Measurements from ENCODE around the gene IL10RB.
"Not testable (repeated sequence)": the region's sequence is repeated elsewhere in the genome, so short reads cannot be mapped to it uniquely, and the experiment has no call there.

Gene IL10RB

GRCh38 chr21:33302055-33302454 lies 35.9 kb downstream of the IL10RB start:
- no peak for DNase-seq (ENCODE audit: low read depth)

DNA sequence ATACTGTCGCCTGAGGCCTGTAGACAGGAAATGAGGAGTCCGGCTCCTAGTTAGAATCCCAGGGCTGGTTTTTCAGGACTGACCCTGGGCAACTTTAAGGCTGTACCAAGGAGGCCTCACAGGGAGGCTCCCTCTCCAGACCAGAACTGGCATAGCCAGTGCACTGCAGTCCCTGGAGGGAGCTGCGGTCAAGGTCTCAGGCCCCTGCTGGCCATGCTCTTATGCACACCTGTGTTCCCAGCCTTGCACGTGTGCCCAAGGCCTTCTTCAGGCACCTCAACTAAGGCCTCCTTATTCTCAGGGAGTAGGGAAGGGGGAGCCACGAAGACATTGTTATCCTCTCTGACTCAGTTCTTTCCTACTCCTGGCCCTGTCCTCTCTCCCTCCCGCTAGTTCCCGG lies 36.6 kb downstream of the IL10RB start:
- no peak for DNase-seq (ENCODE audit: low read depth)

GRCh38 chr21:33305344-33305671 lies 39.1 kb downstream of the IL10RB start:
- no peak for DNase-seq (ENCODE audit: low read depth)

- DNase-seq (ENCODE audit: low read depth) = no peak
Measured at GRCh38 chr21:33305938-33306337, 39.8 kb downstream of the IL10RB start.

- DNase-seq (ENCODE audit: low read depth) = no peak
Measured at GRCh38 chr21:33308586-33309490, 42.7 kb downstream of the IL10RB start.

DNA sequence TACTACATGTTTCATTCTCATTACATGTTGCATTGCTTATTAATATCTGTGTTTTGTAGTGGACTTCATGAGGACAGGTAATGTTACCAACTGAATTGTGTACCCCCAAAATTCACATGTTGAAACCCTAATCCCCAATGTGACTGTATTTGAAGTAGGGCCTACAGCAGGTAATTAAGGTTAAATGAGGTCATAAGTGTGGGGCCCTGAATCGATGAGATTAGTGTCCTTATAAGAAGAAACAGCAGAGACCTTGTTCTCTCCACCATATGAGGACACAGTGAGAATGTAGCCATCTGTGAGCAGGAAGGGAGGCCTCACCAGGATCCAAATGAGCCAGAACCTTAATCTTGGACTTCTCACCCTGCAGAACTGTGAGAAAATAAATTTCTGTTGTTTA lies 43.6 kb downstream of the IL10RB start:
- DNase-seq (ENCODE audit: low read depth) = no peak

DNA sequence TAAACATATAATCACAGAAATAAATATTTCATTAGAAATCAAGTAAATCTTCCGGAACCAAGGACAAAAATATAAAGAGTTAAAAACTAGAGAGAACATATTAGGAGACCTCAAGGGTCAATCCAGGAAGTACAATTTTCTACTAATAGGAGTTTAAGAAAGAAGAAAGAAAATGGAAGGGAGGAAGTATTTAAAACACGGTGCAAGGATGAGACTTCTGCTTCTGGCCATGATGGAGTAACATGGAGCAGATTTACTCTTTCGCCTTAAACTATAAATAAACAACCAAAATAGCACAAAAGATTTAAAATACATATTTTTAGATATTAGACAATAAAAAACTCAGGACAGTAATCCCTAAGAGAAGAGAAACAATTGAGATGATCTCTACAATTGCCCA lies 46.0 kb downstream of the IL10RB start:
- DNase-seq (ENCODE audit: low read depth) = no peak

GRCh38 chr21:33313183-33313582 lies 47.0 kb downstream of the IL10RB start:
- no peak for DNase-seq (ENCODE audit: low read depth)

DNA sequence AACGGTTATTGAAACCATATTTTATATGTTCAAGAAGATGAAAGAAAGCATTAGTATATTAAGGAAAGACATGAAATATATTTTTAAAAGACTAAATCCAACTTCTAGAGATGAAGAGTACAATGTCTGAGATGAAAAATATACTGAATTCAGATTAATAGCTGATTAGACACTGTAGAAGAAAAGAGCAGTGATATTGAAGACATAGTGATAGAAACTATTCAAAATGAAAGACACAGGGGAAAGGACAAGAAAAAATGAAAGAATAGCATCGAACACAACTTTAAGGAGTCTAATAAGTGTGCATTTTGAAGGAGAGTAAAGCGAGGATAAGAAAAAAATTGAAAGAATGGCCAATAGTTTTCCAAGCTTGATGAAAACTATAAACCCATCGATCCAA lies 47.4 kb downstream of the IL10RB start:
- DNase-seq (ENCODE audit: low read depth) = no peak

DNA sequence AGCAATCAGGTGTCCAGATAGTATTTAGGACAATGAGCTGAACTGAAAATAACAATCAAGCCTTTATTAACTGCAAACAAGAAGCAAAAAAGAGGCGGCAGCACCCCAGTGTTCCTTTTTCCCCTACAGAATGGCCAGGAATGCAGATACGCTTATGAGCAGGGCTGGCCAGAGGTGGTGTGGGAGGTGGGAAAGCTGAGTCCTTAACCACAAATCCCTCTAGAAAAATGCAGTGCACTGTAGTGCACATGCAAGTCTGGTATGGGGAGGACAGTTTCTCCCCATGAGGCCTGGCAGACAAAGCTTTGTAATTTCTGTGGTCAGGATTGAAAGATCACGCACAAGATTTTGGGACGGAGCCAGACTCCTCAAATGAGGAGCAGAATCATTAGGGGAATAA lies 47.9 kb downstream of the IL10RB start:
- no peak for DNase-seq (ENCODE audit: low read depth)

GRCh38 chr21:33315946-33316710 lies 50.0 kb downstream of the IL10RB start:
- no peak for DNase-seq (ENCODE audit: low read depth)

- DNase-seq (ENCODE audit: low read depth) = no peak
Measured at GRCh38 chr21:33317145-33317544, 51.0 kb downstream of the IL10RB start.

- DNase-seq (ENCODE audit: low read depth) = no peak
Measured at GRCh38 chr21:33317786-33318486, 51.8 kb downstream of the IL10RB start.

GRCh38 chr21:33321005-33321404 lies 54.8 kb downstream of the IL10RB start:
- DNase-seq (ENCODE audit: low read depth) = not testable (repeated sequence)

DNA sequence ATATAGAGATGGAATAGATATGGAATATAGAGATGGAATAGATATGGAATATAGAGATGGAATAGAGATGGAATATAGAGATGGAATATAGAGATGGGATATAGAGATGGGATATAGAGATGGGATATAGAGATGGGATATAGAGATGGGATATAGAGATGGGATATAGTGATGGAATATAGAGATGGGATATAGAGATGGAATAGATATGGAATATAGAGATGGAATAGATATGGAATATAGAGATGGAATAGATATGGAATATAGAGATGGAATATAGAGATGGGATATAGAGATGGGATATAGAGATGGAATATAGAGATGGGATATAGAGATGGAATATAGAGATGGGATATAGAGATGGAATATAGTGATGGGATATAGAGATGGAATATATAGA lies 57.4 kb downstream of the IL10RB start:
- DNase-seq (ENCODE audit: low read depth) = not testable (repeated sequence)

DNA sequence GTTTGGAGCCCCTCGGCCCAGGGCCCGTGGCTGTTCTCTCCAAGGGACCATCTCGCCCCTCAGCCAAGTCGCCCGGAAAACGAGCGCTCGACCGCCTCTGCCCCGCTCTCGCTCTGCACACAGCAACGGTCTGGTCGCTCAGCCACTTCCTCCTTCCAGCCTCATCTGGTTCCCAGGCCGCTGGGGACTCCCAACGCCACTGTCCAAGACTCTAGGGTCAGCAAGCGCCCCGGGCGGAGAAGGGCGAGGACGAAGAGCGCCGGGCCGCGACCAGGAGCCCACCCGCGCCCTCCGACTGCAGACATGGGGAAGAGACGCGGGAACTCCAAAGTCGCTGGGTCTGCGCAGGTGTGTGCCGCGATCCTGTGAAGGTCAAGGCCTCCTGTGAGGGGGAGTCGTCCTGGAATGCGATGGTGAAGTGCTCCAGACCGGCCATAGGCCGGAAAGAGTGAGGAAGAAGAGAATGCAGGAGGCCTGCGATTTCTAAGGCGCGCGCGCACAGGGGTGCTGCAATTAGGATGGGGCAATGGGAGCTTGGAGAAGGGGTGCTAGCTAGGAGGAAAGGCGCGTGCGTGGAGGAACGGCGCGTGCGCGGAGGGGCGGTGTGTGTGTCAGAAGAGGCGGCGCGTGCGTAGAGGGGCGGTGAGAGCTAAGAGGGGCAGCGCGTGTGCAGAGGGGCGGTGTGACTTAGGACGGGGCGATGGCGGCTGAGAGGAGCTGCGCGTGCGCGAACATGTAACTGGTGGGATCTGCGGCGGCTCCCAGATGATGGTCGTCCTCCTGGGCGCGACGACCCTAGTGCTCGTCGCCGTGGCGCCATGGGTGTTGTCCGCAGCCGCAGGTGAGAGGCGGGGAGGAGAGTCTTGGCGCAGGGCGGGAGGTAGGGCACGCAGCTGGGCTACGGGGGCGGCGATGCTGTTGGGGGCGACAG lies 58.4 kb downstream of the IL10RB start, which contains the start of gene IFNAR1:
Gene IFNAR1 (plus strand): TSS at position 680 of the 931 bp plus-strand sequence. CDS start 86 bp downstream, at position 766.
- peak; percentile 95 for DNase-seq (ENCODE audit: low read depth)

- peak; percentile 42 for DNase-seq (ENCODE audit: low read depth)
Measured at GRCh38 chr21:33325222-33326067, 59.3 kb downstream of the IL10RB start.

DNA sequence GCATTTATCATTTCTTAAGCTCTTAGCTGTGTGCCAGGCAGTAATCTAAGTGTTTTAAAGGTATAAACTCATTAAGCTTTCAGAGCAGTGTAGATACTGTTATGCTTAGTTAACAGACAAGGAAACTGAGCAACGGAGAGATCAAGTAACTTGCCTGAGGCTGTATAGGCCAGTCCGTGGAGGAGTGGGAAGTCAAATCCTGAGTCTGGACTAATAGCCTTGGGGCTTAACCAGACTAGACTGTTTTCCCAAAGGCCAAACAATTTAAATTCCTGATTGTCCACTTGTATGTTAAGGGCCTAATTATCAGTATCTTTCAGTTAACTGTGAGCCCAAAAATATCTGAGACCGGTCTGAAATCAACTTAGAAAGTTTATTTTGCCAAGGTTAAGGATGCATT lies 61.2 kb downstream of the IL10RB start:
- no peak for DNase-seq (ENCODE audit: low read depth)

GRCh38 chr21:33327792-33328433 lies 61.7 kb downstream of the IL10RB start:
- no peak for DNase-seq (ENCODE audit: low read depth)

- no peak for DNase-seq (ENCODE audit: low read depth)
Measured at GRCh38 chr21:33330726-33331125, 64.6 kb downstream of the IL10RB start.

Measured in stimulated activated CD8-positive, alpha-beta memory T cell treated with anti-CD3 and anti-CD28 coated beads, Interleukin-15, amount 100 ng/mL, for 24 hours (primary cell).